ENCODE measurements around the gene TANC1. TPM values are rescaled to one million over a fixed set of nuclear protein-coding genes. Genes with fewer than 3 reads are reported as not detected.

Gene TANC1
- total and polyA plus RNA-seq, 2 experiments from 2014 or later, result 2.8 to 9.5 TPM

GRCh38 chr2:159070235-159070634 is 101.8 kb downstream of the TANC1 start:
- H3K27me3 ChIP-seq (ENCODE audit: insufficient read depth), result no peaks in the 10 kb centered on the region
- no peaks in the 10 kb centered on the region for H3K9me3 Mint-ChIP-seq
- no peak overlapping the region for H2AFZ ChIP-seq
- H3K4me2 ChIP-seq, result no peak overlapping the region
- H3K27me3 Mint-ChIP-seq (ENCODE audit: insufficient read depth, low read depth, poor library complexity), result no peaks in the 10 kb centered on the region
- H3K36me3 ChIP-seq (ENCODE audit: insufficient read depth), result no peaks in the 10 kb centered on the region
- no peaks in the 10 kb centered on the region; the same call in 2 of the 3 replicates for H3K36me3 Mint-ChIP-seq (ENCODE audit: low read depth)
- DNase-seq (ENCODE audit: low spot score) (no peak), ATAC-seq (no peak)
- H3K4me1 ChIP-seq (ENCODE audit: insufficient read depth), result peaks cover 6% of the 10 kb centered on the region; the same call in 1 of the 2 replicates
- H3K4me3 Mint-ChIP-seq, result no peak overlapping the region
- no peaks in the 10 kb centered on the region for H4K20me1 ChIP-seq (replicated peaks; ENCODE audit: insufficient read depth)
- no peak overlapping the region for H3K27ac Mint-ChIP-seq
- no peak overlapping the region for H3K4me3 ChIP-seq
- TF ChIP-seq EZH2phosphoT487 (IDR thresholded peaks at IDR 0.05; ENCODE audit: unreplicated experiment) (no peak), ZNF462 (CRISPR knock-in tag; IDR thresholded peaks at IDR 0.05) (no peak), STAT1 (IDR thresholded peaks at IDR 0.05; ENCODE audit: unreplicated experiment) (no peak), ZNF331 (CRISPR knock-in tag; IDR thresholded peaks at IDR 0.05; ENCODE audit: low read depth) (no peak), JUNB (IDR thresholded peaks at IDR 0.05; ENCODE audit: unreplicated experiment) (no peak), ZNF114 (CRISPR knock-in tag; IDR thresholded peaks at IDR 0.05) (no peak), CTCF (conservative IDR thresholded peaks at IDR 0.05; ENCODE audit: low read depth in 2 of 2) (no peak), NANOG (IDR thresholded peaks at IDR 0.05; ENCODE audit: borderline replicate concordance) (no peak), POLR2AphosphoS5 (IDR thresholded peaks at IDR 0.05; ENCODE audit: low read depth) (no peak), CREB1 (CRISPR knock-in tag; IDR thresholded peaks at IDR 0.05; ENCODE audit: low read depth) (no peak), ETS1 (IDR thresholded peaks at IDR 0.05) (no peak), REST (IDR thresholded peaks at IDR 0.05; ENCODE audit: unreplicated experiment) (no peak), EZH2 (IDR thresholded peaks at IDR 0.05; ENCODE audit: low read depth, unreplicated experiment) (no peak)
- no peak overlapping the region for H3K27ac ChIP-seq (ENCODE audit: low read depth)
- peaks cover 7% of the 10 kb centered on the region for H3K4me1 Mint-ChIP-seq
- H3K9me2 ChIP-seq (ENCODE audit: insufficient read depth), result no peaks in the 10 kb centered on the region
- H3K79me2 ChIP-seq (replicated peaks; ENCODE audit: insufficient read depth), result no peaks in the 10 kb centered on the region
- no peaks in the 10 kb centered on the region for H3F3A ChIP-seq (replicated peaks; ENCODE audit: low read depth)
